HCT116 (cell line): ENCODE results near the gene TRPM3. TPM values are rescaled to one million over a fixed set of nuclear protein-coding genes. Genes with fewer than 3 reads are reported as not detected.

Experiments
- ATAC-seq: fragments of 200-7000 bp; cut with Tn5 transposase; 2 replicates; pipeline ENCODE4 v1.9.1; 2020; ENCODE audit warnings: mild to moderate bottlenecking, moderate library complexity
- BruUV-seq: library from RNA; stranded (reverse); fragments of 400-500 nt; replicated peaks from 2 replicates; lab custom pipeline; 2021; lab: Mats Ljungman, UMichigan
- CTCF ChIA-PET: fragments of 300-600 bp; sonication (Branson Sonifier 250); formaldehyde crosslinking; loops from one replicate; lab custom pipeline; 2021; ENCODE audit warnings: antibody characterized with exemption; lab: Charles Lee
- POLR2A ChIA-PET: fragments of 300-600, 350-600 bp; sonication (Branson Sonifier 250); formaldehyde crosslinking; loops from one replicate; lab custom pipeline; 2021; ENCODE audit warnings: antibody characterized with exemption; lab: Charles Lee
- RAD21 ChIA-PET, 2 experiments: fragments of 300-600 bp; sonication (Branson Sonifier 250); formaldehyde crosslinking; loops; one replicate each; lab custom pipeline; 2023; ENCODE audit warnings: low total read pairs in 2 of 2; ENCODE audit not compliant: uncharacterized antibody in 2 of 2, unreplicated experiment in 2 of 2, low non-redundant PET in 1 of 2; lab: Charles Lee
- DNase-seq: peaks from one replicate; pipeline ENCODE4 v3.0.0-alpha.2; 2010; ENCODE audit warnings: low read depth, low spot score
- H2AFZ ChIP-seq: fragments of 200-600 bp; shearing (Covaris generic), sonication (generic); 2 replicates; pipeline ENCODE4 v1.6.1; 2017; ENCODE audit warnings: low read depth, mixed run types, mixed read lengths, antibody characterized with exemption, low read length; ENCODE audit not compliant: poor library complexity, severe bottlenecking
- H3K27ac ChIP-seq: 2 replicates; pipeline ENCODE4 v1.5.1; 2012; ENCODE audit warnings: low read depth, low read length
- H3K27me3 ChIP-seq: fragments of 200-600 bp; sonication (generic); 2 replicates; pipeline ENCODE4 v1.6.1; 2016; ENCODE audit warnings: mixed run types, low read length, mixed read lengths; ENCODE audit not compliant: insufficient read depth
- H3K36me3 ChIP-seq, 2 experiments: fragments of 200-500 bp in 1 of 2; fragments of 200-600 bp in 1 of 2; sonication (Bioruptor generic) in 1 of 2; sonication (generic) in 1 of 2; 2 replicates each; pipeline versions ENCODE4 v1.5.1 to v1.6.1; 2014 to 2016; ENCODE audit warnings: low read length in 2 of 2, inconsistent platforms in 1 of 2, mixed read lengths in 1 of 2, mixed run types in 1 of 2; ENCODE audit not compliant: insufficient read depth in 2 of 2, control insufficient read depth in 1 of 2
- H3K4me1 ChIP-seq, 2 experiments: fragments of 200-600 bp in 1 of 2; sonication (generic) in 1 of 2; 2 replicates each; pipeline versions ENCODE4 v1.5.1 to v1.6.1; 2012 to 2017; ENCODE audit warnings: low read length in 2 of 2, inconsistent platforms in 1 of 2, mild to moderate bottlenecking in 1 of 2, mixed read lengths in 1 of 2, mixed run types in 1 of 2, moderate library complexity in 1 of 2; ENCODE audit not compliant: insufficient read depth in 2 of 2, control insufficient read depth in 1 of 2
- H3K4me2 ChIP-seq: fragments of 200-600 bp; sonication (generic); 2 replicates; pipeline ENCODE4 v1.6.1; 2017; ENCODE audit warnings: mixed run types, low read length, mixed read lengths
- H3K4me3 ChIP-seq, 2 experiments: fragments of 200-600 bp in 1 of 2; sonication (generic) in 1 of 2; replicated peaks in 1 of 2; 2 replicates each; pipeline ENCODE4 v1.5.1; 2011 to 2016; ENCODE audit warnings: low read length in 2 of 2, control low read depth in 1 of 2, low read depth in 1 of 2, mild to moderate bottlenecking in 1 of 2, mixed read lengths in 1 of 2, mixed run types in 1 of 2
- H3K79me2 ChIP-seq: fragments of 200-600 bp; sonication (generic); 2 replicates; pipeline ENCODE4 v1.6.1; 2017; ENCODE audit warnings: mild to moderate bottlenecking, mixed run types, low read length, moderate library complexity, mixed read lengths; ENCODE audit not compliant: insufficient read depth
- H3K9ac ChIP-seq: fragments of 200-600 bp; sonication (generic); 2 replicates; pipeline ENCODE4 v1.6.1; 2016; ENCODE audit warnings: low read length, mixed read lengths
- H3K9me2 ChIP-seq: fragments of 200-600 bp; sonication (generic), shearing (Covaris generic); 2 replicates; pipeline ENCODE4 v1.6.1; 2017; ENCODE audit warnings: mixed run types, mild to moderate bottlenecking, moderate library complexity; ENCODE audit not compliant: insufficient read depth
- H3K9me3 ChIP-seq, 2 experiments: fragments of 200-500 bp in 1 of 2; fragments of 200-600 bp in 1 of 2; sonication (Bioruptor generic) in 1 of 2; sonication (generic) in 1 of 2; 2 replicates each; pipeline ENCODE4 v1.6.1; 2014 to 2017; ENCODE audit warnings: low read length in 2 of 2, mixed read lengths in 2 of 2, inconsistent platforms in 1 of 2, low read depth in 1 of 2, mild to moderate bottlenecking in 1 of 2, mixed run types in 1 of 2, moderate library complexity in 1 of 2; ENCODE audit not compliant: control insufficient read depth in 1 of 2, insufficient read depth in 1 of 2
- H4K20me1 ChIP-seq: fragments of 200-600 bp; sonication (generic), shearing (Covaris generic); 2 replicates; pipeline ENCODE4 v1.6.1; 2017; ENCODE audit warnings: mixed run types, mild to moderate bottlenecking, moderate library complexity; ENCODE audit not compliant: insufficient read depth
- ATF3 ChIP-seq: IDR thresholded peaks from 2 replicates; pipeline ENCODE4 v1.6.1; 2012
- CTCF ChIP-seq, 3 experiments: fragments of 200-600 bp in 1 of 3; sonication (generic) in 1 of 3; IDR thresholded peaks in 2 of 3; conservative IDR thresholded peaks in 1 of 3; 2 replicates each; pipeline ENCODE4 v1.5.1; 2012 to 2017; ENCODE audit warnings: low read depth in 2 of 3, low read length in 2 of 3, antibody characterized with exemption in 1 of 3, borderline replicate concordance in 1 of 3, control low read depth in 1 of 3, mild to moderate bottlenecking in 1 of 3, mixed read lengths in 1 of 3, mixed run types in 1 of 3, moderate library complexity in 1 of 3; ENCODE audit not compliant: insufficient read depth in 1 of 3
- EGR1 ChIP-seq: IDR thresholded peaks from 2 replicates; pipeline ENCODE4 v1.6.1; 2012; ENCODE audit warnings: low read depth
- ELF1 ChIP-seq: IDR thresholded peaks from 2 replicates; pipeline ENCODE4 v1.6.1; 2012; ENCODE audit warnings: low read depth, borderline replicate concordance
- EZH2 ChIP-seq: fragments of 200-600 bp; sonication (generic); IDR thresholded peaks from 2 replicates; pipeline ENCODE4 v1.6.1; 2017; ENCODE audit warnings: antibody characterized with exemption, mixed run types
- EZH2phosphoT487 ChIP-seq: fragments of 200-600 bp; IDR thresholded peaks from 2 replicates; pipeline ENCODE4 v1.6.1; 2018; ENCODE audit warnings: antibody characterized with exemption, borderline replicate concordance
- FOSL1 ChIP-seq: IDR thresholded peaks from 2 replicates; pipeline ENCODE4 v1.6.1; 2012; ENCODE audit warnings: low read depth
- JUND ChIP-seq: IDR thresholded peaks from 2 replicates; pipeline ENCODE4 v1.6.1; 2012
- POLR2A ChIP-seq: IDR thresholded peaks from 2 replicates; pipeline ENCODE4 v1.7.0; 2011; ENCODE audit warnings: borderline replicate concordance; ENCODE audit not compliant: insufficient read depth, insufficient read length; ENCODE audit errors: extremely low read depth
- POLR2AphosphoS5 ChIP-seq: IDR thresholded peaks from 2 replicates; pipeline ENCODE4 v1.6.1; 2011; ENCODE audit warnings: mild to moderate bottlenecking, low read depth, low read length, moderate library complexity
- SRF ChIP-seq: IDR thresholded peaks from 2 replicates; pipeline ENCODE4 v1.6.1; 2012; ENCODE audit warnings: low read depth
- YY1 ChIP-seq: IDR thresholded peaks from 2 replicates; pipeline ENCODE4 v1.6.1; 2011; ENCODE audit warnings: low read length, low read depth, moderate library complexity, mild to moderate bottlenecking; ENCODE audit not compliant: insufficient replicate concordance; ENCODE audit errors: extremely low read depth
- ZFX ChIP-seq: fragments of 450-650 bp; IDR thresholded peaks from 2 replicates; pipeline ENCODE4 v1.6.1; 2017
- ZNF274 ChIP-seq: fragments of 200-500 bp; sonication (Bioruptor generic); IDR thresholded peaks from 2 replicates; pipeline ENCODE4 v1.6.1; 2014; ENCODE audit warnings: mild to moderate bottlenecking, low read depth, low read length, inconsistent platforms
- intact Hi-C: fragments of 100-400 bp; cut with micrococcal nuclease; formaldehyde crosslinking; loops from 2 replicates; pipeline ENCODE4 v1.10.0; 2022
- total RNA-seq: library from RNA; stranded (reverse); gene quantifications from one replicate; pipeline ENCODE4 v1.2.1, GENCODE V29; 2021; ENCODE audit not compliant: unreplicated experiment
- TF ChIP-seq, protein P1 (sequence below): IDR thresholded peaks from 2 replicates; pipeline ENCODE4 v1.6.1; 2011; ENCODE audit warnings: mild to moderate bottlenecking, low read length, moderate library complexity; ENCODE audit not compliant: insufficient replicate concordance; ENCODE audit errors: extremely low read depth
- TF ChIP-seq, protein P2 (sequence below): IDR thresholded peaks from 2 replicates; pipeline ENCODE4 v1.6.1; 2012; ENCODE audit warnings: low read depth
- TF ChIP-seq, protein P3 (sequence below): IDR thresholded peaks from 2 replicates; pipeline ENCODE4 v1.6.1; 2012

TRPM3 gene
- total RNA-seq, 1 experiment from 2014 or later = not detected

- intact Hi-C loops = no loop called here
- no peak for DNase-seq
Observed at GRCh38 chr9:71146511-71146910, 25.1 kb upstream of the TRPM3 start.

More at GRCh38 chr9:71146511-71146910, 25.1 kb upstream of the TRPM3 start:
- no peaks in the 10 kb centered on the region for H4K20me1 ChIP-seq
- H3K9me3 ChIP-seq = no peaks in the 10 kb centered on the region
- no peaks in the 10 kb centered on the region for H3K4me1 ChIP-seq
- H3K27ac ChIP-seq = no peak overlapping the region
- no peak for ATAC-seq
- no TSS peak for BruUV-seq
- H3K79me2 ChIP-seq = no peaks in the 10 kb centered on the region
- no peak overlapping the region for H3K4me2 ChIP-seq
- POLR2A ChIA-PET = no interaction called here
- no peak for TF ChIP-seq EGR1
- TF ChIP-seq CTCF (IDR thresholded peaks at IDR 0.05 in 2 of 3, conservative IDR thresholded peaks at IDR 0.05 in 1 of 3; ENCODE audit: borderline replicate concordance in 1 of 3, insufficient read depth in 1 of 3, low read depth in 2 of 3, low read length in 2 of 3) = no peak
- TF ChIP-seq ZNF274 = no peak
- TF ChIP-seq, protein P1, sequence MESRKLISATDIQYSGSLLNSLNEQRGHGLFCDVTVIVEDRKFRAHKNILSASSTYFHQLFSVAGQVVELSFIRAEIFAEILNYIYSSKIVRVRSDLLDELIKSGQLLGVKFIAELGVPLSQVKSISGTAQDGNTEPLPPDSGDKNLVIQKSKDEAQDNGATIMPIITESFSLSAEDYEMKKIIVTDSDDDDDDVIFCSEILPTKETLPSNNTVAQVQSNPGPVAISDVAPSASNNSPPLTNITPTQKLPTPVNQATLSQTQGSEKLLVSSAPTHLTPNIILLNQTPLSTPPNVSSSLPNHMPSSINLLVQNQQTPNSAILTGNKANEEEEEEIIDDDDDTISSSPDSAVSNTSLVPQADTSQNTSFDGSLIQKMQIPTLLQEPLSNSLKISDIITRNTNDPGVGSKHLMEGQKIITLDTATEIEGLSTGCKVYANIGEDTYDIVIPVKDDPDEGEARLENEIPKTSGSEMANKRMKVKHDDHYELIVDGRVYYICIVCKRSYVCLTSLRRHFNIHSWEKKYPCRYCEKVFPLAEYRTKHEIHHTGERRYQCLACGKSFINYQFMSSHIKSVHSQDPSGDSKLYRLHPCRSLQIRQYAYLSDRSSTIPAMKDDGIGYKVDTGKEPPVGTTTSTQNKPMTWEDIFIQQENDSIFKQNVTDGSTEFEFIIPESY = no peak
- TF ChIP-seq FOSL1 = no peak
- TF ChIP-seq, protein P2, sequence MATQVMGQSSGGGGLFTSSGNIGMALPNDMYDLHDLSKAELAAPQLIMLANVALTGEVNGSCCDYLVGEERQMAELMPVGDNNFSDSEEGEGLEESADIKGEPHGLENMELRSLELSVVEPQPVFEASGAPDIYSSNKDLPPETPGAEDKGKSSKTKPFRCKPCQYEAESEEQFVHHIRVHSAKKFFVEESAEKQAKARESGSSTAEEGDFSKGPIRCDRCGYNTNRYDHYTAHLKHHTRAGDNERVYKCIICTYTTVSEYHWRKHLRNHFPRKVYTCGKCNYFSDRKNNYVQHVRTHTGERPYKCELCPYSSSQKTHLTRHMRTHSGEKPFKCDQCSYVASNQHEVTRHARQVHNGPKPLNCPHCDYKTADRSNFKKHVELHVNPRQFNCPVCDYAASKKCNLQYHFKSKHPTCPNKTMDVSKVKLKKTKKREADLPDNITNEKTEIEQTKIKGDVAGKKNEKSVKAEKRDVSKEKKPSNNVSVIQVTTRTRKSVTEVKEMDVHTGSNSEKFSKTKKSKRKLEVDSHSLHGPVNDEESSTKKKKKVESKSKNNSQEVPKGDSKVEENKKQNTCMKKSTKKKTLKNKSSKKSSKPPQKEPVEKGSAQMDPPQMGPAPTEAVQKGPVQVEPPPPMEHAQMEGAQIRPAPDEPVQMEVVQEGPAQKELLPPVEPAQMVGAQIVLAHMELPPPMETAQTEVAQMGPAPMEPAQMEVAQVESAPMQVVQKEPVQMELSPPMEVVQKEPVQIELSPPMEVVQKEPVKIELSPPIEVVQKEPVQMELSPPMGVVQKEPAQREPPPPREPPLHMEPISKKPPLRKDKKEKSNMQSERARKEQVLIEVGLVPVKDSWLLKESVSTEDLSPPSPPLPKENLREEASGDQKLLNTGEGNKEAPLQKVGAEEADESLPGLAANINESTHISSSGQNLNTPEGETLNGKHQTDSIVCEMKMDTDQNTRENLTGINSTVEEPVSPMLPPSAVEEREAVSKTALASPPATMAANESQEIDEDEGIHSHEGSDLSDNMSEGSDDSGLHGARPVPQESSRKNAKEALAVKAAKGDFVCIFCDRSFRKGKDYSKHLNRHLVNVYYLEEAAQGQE = no peak
- no peak for TF ChIP-seq ATF3
- TF ChIP-seq YY1 = no peak
- no peak for TF ChIP-seq POLR2AphosphoS5
- no peak for TF ChIP-seq SRF
- TF ChIP-seq JUND = no peak
- no peak for TF ChIP-seq ZFX
- no peak for TF ChIP-seq POLR2A
- no peak for TF ChIP-seq EZH2
- TF ChIP-seq, protein P3, sequence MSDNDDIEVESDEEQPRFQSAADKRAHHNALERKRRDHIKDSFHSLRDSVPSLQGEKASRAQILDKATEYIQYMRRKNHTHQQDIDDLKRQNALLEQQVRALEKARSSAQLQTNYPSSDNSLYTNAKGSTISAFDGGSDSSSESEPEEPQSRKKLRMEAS = no peak
- no peak for TF ChIP-seq ELF1
- no peak for TF ChIP-seq EZH2phosphoT487
- CTCF ChIA-PET = no interaction called here
- no peaks in the 10 kb centered on the region for H3K36me3 ChIP-seq
- no peak overlapping the region for H3K4me3 ChIP-seq
- H3K9me2 ChIP-seq = no peaks in the 10 kb centered on the region
- no peak overlapping the region for H2AFZ ChIP-seq
- no peak overlapping the region for H3K9ac ChIP-seq
- H3K27me3 ChIP-seq = no peaks in the 10 kb centered on the region
- RAD21 ChIA-PET = interaction anchor here in 1 of 2 experiments (0.5 kb wide), 1 partner anchor 20 kb away, joined by 3 read pairs; no protein-coding TSS in a partner anchor
